Hepatocyte (in vitro differentiated cells): Measurements from ENCODE around the gene UBE2N.

Experiments used
- EZH2 ChIP-seq: fragments of 200-600 bp; sonication (generic); IDR thresholded peaks from 2 replicates; pipeline ENCODE4 v1.6.1; 2016; ENCODE audit warnings: antibody characterized with exemption, mild to moderate bottlenecking, borderline replicate concordance
- EZH2phosphoT487 ChIP-seq: fragments of 200-600 bp; sonication (generic); IDR thresholded peaks from one replicate; pipeline ENCODE4 v1.6.1; 2018; ENCODE audit warnings: antibody characterized with exemption, mild to moderate bottlenecking, low read depth, moderate library complexity; ENCODE audit not compliant: unreplicated experiment, severe bottlenecking
- TF ChIP-seq, protein P1 (sequence below): fragments of 200-600 bp; sonication (generic); IDR thresholded peaks from 2 replicates; pipeline ENCODE4 v1.5.1; 2016; ENCODE audit warnings: antibody characterized with exemption, mild to moderate bottlenecking; ENCODE audit not compliant: poor library complexity

DNA sequence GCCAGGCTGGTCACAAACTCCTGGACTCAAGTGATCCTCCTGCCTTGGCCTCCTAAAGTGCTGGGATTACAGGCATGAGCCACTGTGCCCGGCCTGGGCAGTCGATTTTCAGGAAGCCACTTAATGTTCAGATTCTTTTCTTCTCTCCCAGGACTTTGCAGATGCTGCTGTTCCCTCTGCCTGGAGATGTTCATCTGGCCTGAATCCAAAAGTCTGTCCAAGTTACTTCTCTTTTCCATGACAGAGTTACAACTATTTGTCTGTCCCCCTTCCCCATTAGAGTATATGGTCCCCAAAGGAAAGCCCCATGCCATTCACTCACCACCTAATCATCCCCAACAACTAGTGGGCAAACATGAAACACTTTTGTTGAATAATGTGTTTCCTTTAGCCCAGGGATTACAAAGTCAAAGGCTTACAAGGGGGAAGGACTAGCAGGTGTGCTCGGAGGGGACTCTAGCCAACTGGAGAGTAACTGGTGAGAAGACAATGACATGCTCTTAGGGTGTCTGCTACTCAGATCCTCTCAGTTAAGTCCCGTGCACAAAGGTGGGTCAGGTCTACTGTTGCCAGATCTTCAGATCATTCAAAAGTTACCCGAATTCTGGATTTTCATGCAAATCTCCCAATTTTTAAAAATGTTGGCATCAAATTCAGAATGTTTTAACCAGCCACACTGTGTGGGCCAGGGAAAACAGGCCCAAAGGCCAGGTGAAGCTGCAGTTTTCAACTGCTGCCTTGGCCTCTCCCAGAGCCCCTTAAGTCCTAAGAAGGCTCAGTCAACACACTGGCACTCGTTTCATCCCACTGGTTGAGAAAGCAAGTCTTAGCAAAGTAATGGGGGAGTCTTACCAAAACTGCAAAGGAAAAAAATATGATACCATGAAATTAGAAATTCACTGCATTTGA, 34.4 kb downstream of the UBE2N start:
- TF ChIP-seq, protein P1, sequence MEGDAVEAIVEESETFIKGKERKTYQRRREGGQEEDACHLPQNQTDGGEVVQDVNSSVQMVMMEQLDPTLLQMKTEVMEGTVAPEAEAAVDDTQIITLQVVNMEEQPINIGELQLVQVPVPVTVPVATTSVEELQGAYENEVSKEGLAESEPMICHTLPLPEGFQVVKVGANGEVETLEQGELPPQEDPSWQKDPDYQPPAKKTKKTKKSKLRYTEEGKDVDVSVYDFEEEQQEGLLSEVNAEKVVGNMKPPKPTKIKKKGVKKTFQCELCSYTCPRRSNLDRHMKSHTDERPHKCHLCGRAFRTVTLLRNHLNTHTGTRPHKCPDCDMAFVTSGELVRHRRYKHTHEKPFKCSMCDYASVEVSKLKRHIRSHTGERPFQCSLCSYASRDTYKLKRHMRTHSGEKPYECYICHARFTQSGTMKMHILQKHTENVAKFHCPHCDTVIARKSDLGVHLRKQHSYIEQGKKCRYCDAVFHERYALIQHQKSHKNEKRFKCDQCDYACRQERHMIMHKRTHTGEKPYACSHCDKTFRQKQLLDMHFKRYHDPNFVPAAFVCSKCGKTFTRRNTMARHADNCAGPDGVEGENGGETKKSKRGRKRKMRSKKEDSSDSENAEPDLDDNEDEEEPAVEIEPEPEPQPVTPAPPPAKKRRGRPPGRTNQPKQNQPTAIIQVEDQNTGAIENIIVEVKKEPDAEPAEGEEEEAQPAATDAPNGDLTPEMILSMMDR: no peak
- no peak for TF ChIP-seq EZH2
- no peak for TF ChIP-seq EZH2phosphoT487
